Mammary epithelial cell (primary cell): ENCODE results near the gene LTB.

Source experiments
- CTCF ChIP-seq, 2 donors: IDR thresholded peaks in 1 of 2; conservative IDR thresholded peaks in 1 of 2; 2 replicates each; pipeline ENCODE4 v1.5.1; 2011 to 2012; ENCODE audit warnings: inconsistent platforms in 2 of 2, low read length in 2 of 2, mild to moderate bottlenecking in 2 of 2, control low read depth in 1 of 2, low read depth in 1 of 2; ENCODE audit not compliant: insufficient read depth in 1 of 2; ENCODE audit errors: extremely low read depth in 1 of 2
- EZH2 ChIP-seq: IDR thresholded peaks from 2 replicates; pipeline ENCODE4 v1.6.1; 2012; ENCODE audit warnings: low read length, inconsistent platforms, borderline replicate concordance

- TF ChIP-seq CTCF (conservative IDR thresholded peaks at IDR 0.05 in 1 of 2, IDR thresholded peaks at IDR 0.05 in 1 of 2; ENCODE audit: extremely low read depth in 1 of 2, insufficient read depth in 1 of 2, low read depth in 1 of 2, low read length in 2 of 2) (no peak), EZH2 (no peak)
Measured at GRCh38 chr6:31538805-31539400, 43.3 kb downstream of the LTB start.
